HepG2 (cell line): ENCODE data around the gene DPH3.

Source experiments
- ATF7 ChIP-seq, 2 experiments: fragments of 450-650 bp in 1 of 2; sonication (generic) in 1 of 2; formaldehyde crosslinking in 1 of 2; IDR thresholded peaks; 2 replicates each; pipeline versions ENCODE4 v1.4.0 to v1.6.1; 2016 to 2020; ENCODE audit warnings: antibody characterized with exemption in 1 of 2, mild to moderate bottlenecking in 1 of 2, missing genetic modification reagents in 1 of 2
- CCAR2 ChIP-seq: fragments of 200-400 bp; formaldehyde crosslinking; optimal IDR thresholded peaks from 2 replicates; pipeline ENCODE3; 2018; ENCODE audit warnings: low read depth, mild to moderate bottlenecking, low read length, moderate library complexity
- MAFF ChIP-seq: IDR thresholded peaks from 2 replicates; pipeline ENCODE4 v1.6.1; 2011; ENCODE audit warnings: low read depth, low read length, improper control_type of control experiment
- MAZ ChIP-seq, 2 experiments: sonication (generic) in 1 of 2; formaldehyde crosslinking in 1 of 2; IDR thresholded peaks; 2 replicates each; pipeline versions ENCODE4 v1.5.0 to v1.6.1; 2012 to 2020; ENCODE audit warnings: low read depth in 2 of 2, mild to moderate bottlenecking in 2 of 2, borderline replicate concordance in 1 of 2, improper control_type of control experiment in 1 of 2, low read length in 1 of 2, missing genetic modification reagents in 1 of 2, moderate library complexity in 1 of 2
- MYC ChIP-seq: sonication (generic); formaldehyde crosslinking; IDR thresholded peaks from 2 replicates; pipeline ENCODE4 v1.9.0; 2021; ENCODE audit warnings: missing genetic modification reagents, borderline replicate concordance
- RAD21 ChIP-seq: fragments of 450-650 bp; formaldehyde crosslinking; IDR thresholded peaks from 2 replicates; pipeline ENCODE4 v1.5.0; 2020; ENCODE audit warnings: mild to moderate bottlenecking
- TF ChIP-seq, protein P1 (sequence below): sonication (generic); formaldehyde crosslinking; IDR thresholded peaks from 2 replicates; pipeline ENCODE4 v1.5.0; 2020; ENCODE audit warnings: mild to moderate bottlenecking, missing genetic modification reagents, moderate library complexity

DNA sequence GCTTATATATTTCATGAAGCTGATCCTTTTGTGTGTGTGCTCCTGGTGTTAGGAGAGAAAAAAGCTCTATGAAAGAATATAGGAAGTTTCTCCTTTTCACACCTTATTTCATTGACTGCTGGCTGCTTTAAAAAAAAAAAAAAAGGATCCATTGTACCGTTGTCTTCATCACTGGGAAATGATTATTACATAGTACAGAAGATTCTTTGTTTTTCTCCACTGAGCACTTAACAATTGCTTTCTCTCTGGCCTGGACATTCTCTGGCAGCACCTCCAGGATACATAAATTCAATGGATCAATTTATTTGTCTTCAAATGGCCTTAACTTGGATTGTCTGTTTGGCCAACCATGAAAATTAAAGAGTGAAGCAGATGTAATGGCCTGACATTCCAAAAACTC is 37.2 kb downstream of the DPH3 start:
- TF ChIP-seq ATF7 (IDR thresholded peaks at IDR 0.05) (no peak), ATF7 (CRISPR knock-in tag; IDR thresholded peaks at IDR 0.05) (no peak), CCAR2 (no peak), RAD21 (no peak), MAZ (IDR thresholded peaks at IDR 0.05; ENCODE audit: borderline replicate concordance, low read depth, low read length) (no peak), MAZ (CRISPR knock-in tag; IDR thresholded peaks at IDR 0.05; ENCODE audit: low read depth) (no peak), MYC (no peak), MAFF (no peak)
- TF ChIP-seq, protein P1, sequence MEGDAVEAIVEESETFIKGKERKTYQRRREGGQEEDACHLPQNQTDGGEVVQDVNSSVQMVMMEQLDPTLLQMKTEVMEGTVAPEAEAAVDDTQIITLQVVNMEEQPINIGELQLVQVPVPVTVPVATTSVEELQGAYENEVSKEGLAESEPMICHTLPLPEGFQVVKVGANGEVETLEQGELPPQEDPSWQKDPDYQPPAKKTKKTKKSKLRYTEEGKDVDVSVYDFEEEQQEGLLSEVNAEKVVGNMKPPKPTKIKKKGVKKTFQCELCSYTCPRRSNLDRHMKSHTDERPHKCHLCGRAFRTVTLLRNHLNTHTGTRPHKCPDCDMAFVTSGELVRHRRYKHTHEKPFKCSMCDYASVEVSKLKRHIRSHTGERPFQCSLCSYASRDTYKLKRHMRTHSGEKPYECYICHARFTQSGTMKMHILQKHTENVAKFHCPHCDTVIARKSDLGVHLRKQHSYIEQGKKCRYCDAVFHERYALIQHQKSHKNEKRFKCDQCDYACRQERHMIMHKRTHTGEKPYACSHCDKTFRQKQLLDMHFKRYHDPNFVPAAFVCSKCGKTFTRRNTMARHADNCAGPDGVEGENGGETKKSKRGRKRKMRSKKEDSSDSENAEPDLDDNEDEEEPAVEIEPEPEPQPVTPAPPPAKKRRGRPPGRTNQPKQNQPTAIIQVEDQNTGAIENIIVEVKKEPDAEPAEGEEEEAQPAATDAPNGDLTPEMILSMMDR (CRISPR knock-in tag): no peak
